ENCODE results near the gene SDHAF4.

GRCh38 chr6:70563530-70563929, 3.2 kb upstream of the SDHAF4 start:
- TF ChIP-seq CTCF (IDR thresholded peaks at IDR 0.05) (no peak), POLR2A (IDR thresholded peaks at IDR 0.05) (no peak)

Data from lower leg skin (tissue), 3 donors.